Trophoblast cell (in vitro differentiated cells and primary cell): ENCODE results near the gene ACVR1B.

ENCODE experiments used
- DNase-seq, 2 donors: peaks; one replicate each; pipeline ENCODE4 v3.0.0-alpha.2; 2016
- H2AFZ ChIP-seq: 2 replicates; pipeline ENCODE4 v1.6.1; 2013; ENCODE audit warnings: low read length, moderate library complexity, mild to moderate bottlenecking; ENCODE audit not compliant: insufficient read depth, poor library complexity
- H2AK5ac ChIP-seq: 2 replicates; pipeline ENCODE4 v1.6.1; 2013; ENCODE audit warnings: mild to moderate bottlenecking, low read length
- H2BK120ac ChIP-seq: 2 replicates; pipeline ENCODE4 v1.6.1; 2013; ENCODE audit warnings: low read length, mild to moderate bottlenecking, moderate library complexity; ENCODE audit not compliant: insufficient read depth, poor library complexity
- H2BK12ac ChIP-seq: 2 replicates; pipeline ENCODE4 v1.6.1; 2013; ENCODE audit warnings: mild to moderate bottlenecking, low read length, moderate library complexity
- H2BK5ac ChIP-seq: 2 replicates; pipeline ENCODE4 v1.6.1; 2013; ENCODE audit warnings: low read length, low read depth, moderate library complexity, mild to moderate bottlenecking; ENCODE audit not compliant: poor library complexity
- H3K14ac ChIP-seq: 2 replicates; pipeline ENCODE4 v1.6.1; 2013; ENCODE audit warnings: mild to moderate bottlenecking, low read length
- H3K18ac ChIP-seq: 2 replicates; pipeline ENCODE4 v1.6.1; 2013; ENCODE audit warnings: mild to moderate bottlenecking, low read length
- H3K23ac ChIP-seq: 2 replicates; pipeline ENCODE4 v1.6.1; 2013; ENCODE audit warnings: low read length
- H3K27ac ChIP-seq: 2 replicates; pipeline ENCODE4 v1.5.1; 2013; ENCODE audit warnings: low read depth, mild to moderate bottlenecking, inconsistent platforms, low read length, moderate library complexity
- H3K27me3 ChIP-seq: 2 replicates; pipeline ENCODE4 v1.6.1; 2013; ENCODE audit warnings: inconsistent platforms, mild to moderate bottlenecking, low read length, moderate library complexity; ENCODE audit not compliant: insufficient read depth
- H3K36me3 ChIP-seq, 2 experiments: 1 replicate in 1 of 2; 2 replicates in 1 of 2; pipeline ENCODE4 v1.6.1; 2013; ENCODE audit warnings: low read length in 2 of 2, mild to moderate bottlenecking in 2 of 2, moderate library complexity in 1 of 2; ENCODE audit not compliant: insufficient read depth in 2 of 2, control insufficient read depth in 1 of 2
- H3K4ac ChIP-seq: 2 replicates; pipeline ENCODE4 v1.6.1; 2013; ENCODE audit warnings: low read depth, mild to moderate bottlenecking, low read length, moderate library complexity
- H3K4me1 ChIP-seq, 2 experiments: 1 replicate in 1 of 2; 2 replicates in 1 of 2; pipeline ENCODE4 v1.6.1; 2013; ENCODE audit warnings: low read length in 2 of 2, mild to moderate bottlenecking in 2 of 2, moderate library complexity in 1 of 2; ENCODE audit not compliant: insufficient read depth in 2 of 2, control insufficient read depth in 1 of 2
- H3K4me2 ChIP-seq: 2 replicates; pipeline ENCODE4 v1.6.1; 2013; ENCODE audit warnings: inconsistent platforms, mild to moderate bottlenecking, low read length, moderate library complexity
- H3K4me3 ChIP-seq: 2 replicates; pipeline ENCODE4 v1.5.1; 2013; ENCODE audit warnings: mild to moderate bottlenecking, low read depth, low read length, inconsistent platforms
- H3K79me1 ChIP-seq: one replicate; pipeline ENCODE4 v1.6.1; 2013; ENCODE audit warnings: low read length
- H3K79me2 ChIP-seq: 2 replicates; pipeline ENCODE4 v1.6.1; 2013; ENCODE audit warnings: low read length, mild to moderate bottlenecking; ENCODE audit not compliant: control insufficient read depth, insufficient read depth, poor library complexity
- H3K9ac ChIP-seq: 2 replicates; pipeline ENCODE4 v1.6.1; 2013; ENCODE audit warnings: mild to moderate bottlenecking, low read length
- H3K9me3 ChIP-seq: 2 replicates; pipeline ENCODE4 v1.6.1; 2013; ENCODE audit warnings: low read depth, mild to moderate bottlenecking, control low read depth, inconsistent platforms, low read length; ENCODE audit not compliant: insufficient read depth
- H4K12ac ChIP-seq: 2 replicates; pipeline ENCODE4 v1.6.1; 2013; ENCODE audit warnings: low read depth, mild to moderate bottlenecking, low read length, moderate library complexity
- H4K8ac ChIP-seq: 2 replicates; pipeline ENCODE4 v1.6.1; 2013; ENCODE audit warnings: low read depth, mild to moderate bottlenecking, low read length, moderate library complexity
- H4K91ac ChIP-seq: one replicate; pipeline ENCODE4 v1.6.1; 2013; ENCODE audit warnings: low read depth, mild to moderate bottlenecking, low read length, moderate library complexity
- WGBS: extraction: QIAGEN DNeasy Blood & Tissue Kit; methylation state at CpG from one replicate; pipeline ENCODE4 v1.1.7; 2013; ENCODE audit warnings: missing lambda C conversion rate; ENCODE audit not compliant: insufficient read length, insufficient coverage; ENCODE audit errors: extremely low coverage; 5-methylcytosine and 5-hydroxymethylcytosine counted together

ACVR1B gene

DNA sequence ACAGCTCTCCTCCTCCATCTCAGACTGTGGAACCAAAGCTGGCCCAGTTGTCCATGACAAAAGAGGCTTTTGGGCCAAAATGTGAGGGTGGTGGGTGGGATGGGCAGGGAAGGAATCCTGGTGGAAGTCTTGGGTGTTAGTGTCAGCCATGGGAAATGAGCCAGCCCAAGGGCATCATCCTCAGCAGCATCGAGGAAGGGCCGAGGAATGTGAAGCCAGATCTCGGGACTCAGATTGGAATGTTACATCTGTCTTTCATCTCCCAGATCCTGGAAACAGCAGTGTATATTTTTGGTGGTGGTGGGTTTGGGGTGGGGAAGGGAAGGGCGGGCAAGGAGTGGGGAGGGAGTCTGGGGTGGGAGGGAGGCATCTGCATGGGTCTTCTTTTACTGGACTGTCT is 43.5 kb downstream of the ACVR1B start:
- Histone ChIP-seq H3K4me1 (peaks cover 7 to 10% of the 10 kb centered on the region in 2 experiments), H2BK120ac (no peak overlapping the region), H4K8ac (no peak overlapping the region), H2AK5ac (no peak overlapping the region), H3K18ac (no peak overlapping the region), H3K79me2 (no peaks in the 10 kb centered on the region), H2BK5ac (no peak overlapping the region), H3K4ac (no peak overlapping the region), H3K23ac (no peak overlapping the region), H3K79me1 (no peaks in the 10 kb centered on the region), H3K9me3 (no peaks in the 10 kb centered on the region), H4K12ac (no peak overlapping the region), H3K27ac (no peak overlapping the region), H3K4me3 (no peak overlapping the region), H2AFZ (no peak overlapping the region), H3K36me3 (peaks cover 5 to 17% of the 10 kb centered on the region in 2 experiments), H2BK12ac (no peak overlapping the region), H3K27me3 (no peaks in the 10 kb centered on the region), H4K91ac (no peak overlapping the region), H3K9ac (no peak overlapping the region), H3K4me2 (no peak overlapping the region), H3K14ac (no peak overlapping the region)
- WGBS = no CpG with 5 or more reads among the region's 4 CpGs
- DNase-seq = no peak

DNA sequence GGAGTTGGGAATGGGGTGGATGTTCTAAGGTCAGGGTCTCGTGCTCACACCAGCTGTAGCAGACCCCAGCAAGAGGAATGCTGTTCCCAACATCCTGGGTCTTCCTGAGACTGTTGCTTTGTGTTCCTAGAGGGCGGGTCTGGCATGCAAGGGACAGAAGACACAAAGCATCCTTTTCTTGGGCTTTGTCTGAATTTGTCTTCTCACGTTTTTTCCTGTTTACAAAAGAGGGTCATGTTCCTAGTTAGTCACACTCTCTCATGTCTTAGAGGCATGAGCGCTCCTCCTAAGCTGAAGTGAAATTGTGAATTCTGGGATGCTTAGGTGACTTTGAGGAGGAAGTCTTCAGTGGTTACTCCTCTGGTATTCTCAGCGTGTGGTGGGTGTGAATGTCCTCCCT is 45.6 kb downstream of the ACVR1B start:
- H3K4ac ChIP-seq = no peak overlapping the region
- no peak overlapping the region for H2BK5ac ChIP-seq
- no peak overlapping the region for H3K18ac ChIP-seq
- WGBS = no CpG with 5 or more reads among the region's 5 CpGs
- no peak overlapping the region for H2AK5ac ChIP-seq
- peaks cover 7 to 10% of the 10 kb centered on the region in 2 experiments for H3K4me1 ChIP-seq
- no peaks in the 10 kb centered on the region for H3K27me3 ChIP-seq
- no peak overlapping the region for H4K91ac ChIP-seq
- no peak overlapping the region for H4K12ac ChIP-seq
- no peak overlapping the region for H3K4me3 ChIP-seq
- no peak overlapping the region for H3K23ac ChIP-seq
- H2AFZ ChIP-seq = no peak overlapping the region
- H2BK120ac ChIP-seq = no peak overlapping the region
- H2BK12ac ChIP-seq = no peak overlapping the region
- no peak overlapping the region for H3K9ac ChIP-seq
- H4K8ac ChIP-seq = no peak overlapping the region
- no peaks in the 10 kb centered on the region for H3K9me3 ChIP-seq
- H3K79me2 ChIP-seq = no peaks in the 10 kb centered on the region
- H3K14ac ChIP-seq = no peak overlapping the region
- no peak overlapping the region for H3K4me2 ChIP-seq
- no peaks in the 10 kb centered on the region for H3K79me1 ChIP-seq
- H3K36me3 ChIP-seq = peaks cover 5 to 13% of the 10 kb centered on the region in 2 experiments
- H3K27ac ChIP-seq = no peak overlapping the region
- no peak for DNase-seq

DNA sequence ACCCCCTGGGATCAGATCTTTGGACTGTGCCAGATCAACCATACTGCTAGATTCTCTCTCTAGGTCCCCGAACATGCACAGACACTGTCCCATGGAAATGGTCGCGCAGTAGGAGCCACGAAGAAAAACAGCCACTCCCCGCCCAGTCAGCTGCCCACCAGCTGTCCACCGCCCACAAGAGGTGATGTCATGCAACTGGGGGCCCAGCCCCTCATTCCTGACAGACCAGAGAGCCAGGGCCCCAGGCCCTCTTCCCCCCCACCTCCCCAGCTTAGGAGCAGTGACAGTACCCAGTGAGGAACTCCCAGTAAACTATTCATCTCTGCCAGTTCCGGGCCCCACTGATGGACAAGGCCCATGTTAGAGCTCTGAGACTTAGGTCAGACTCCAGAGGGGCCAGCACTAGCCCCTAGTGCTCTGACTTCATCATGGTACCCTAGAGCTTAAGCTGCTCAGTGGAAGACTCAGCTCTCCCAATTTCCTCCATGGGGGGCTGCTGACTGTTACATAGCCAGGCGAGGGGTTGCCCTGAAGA is 51.6 kb downstream of the ACVR1B start:
- Histone ChIP-seq H4K91ac (no peak overlapping the region), H3K14ac (no peak overlapping the region), H3K79me2 (peaks cover 2% of the 10 kb centered on the region), H4K8ac (no peak overlapping the region), H3K79me1 (peaks cover 2% of the 10 kb centered on the region), H3K27me3 (peaks cover 18% of the 10 kb centered on the region), H3K4me2 (no peak overlapping the region), H3K23ac (no peak overlapping the region), H2BK5ac (no peak overlapping the region), H4K12ac (no peak overlapping the region), H3K9ac (no peak overlapping the region), H3K4me1 (peaks cover 7 to 12% of the 10 kb centered on the region in 2 experiments), H3K27ac (no peak overlapping the region), H3K9me3 (peaks cover 7% of the 10 kb centered on the region), H3K4ac (no peak overlapping the region), H2BK12ac (no peak overlapping the region), H2BK120ac (no peak overlapping the region), H3K18ac (no peak overlapping the region), H2AK5ac (no peak overlapping the region), H3K36me3 (peaks cover 0 to 3% of the 10 kb centered on the region in 2 experiments), H2AFZ (no peak overlapping the region), H3K4me3 (no peak overlapping the region)
- no peak for DNase-seq
- no CpG with 5 or more reads among the region's 8 CpGs for WGBS

DNA sequence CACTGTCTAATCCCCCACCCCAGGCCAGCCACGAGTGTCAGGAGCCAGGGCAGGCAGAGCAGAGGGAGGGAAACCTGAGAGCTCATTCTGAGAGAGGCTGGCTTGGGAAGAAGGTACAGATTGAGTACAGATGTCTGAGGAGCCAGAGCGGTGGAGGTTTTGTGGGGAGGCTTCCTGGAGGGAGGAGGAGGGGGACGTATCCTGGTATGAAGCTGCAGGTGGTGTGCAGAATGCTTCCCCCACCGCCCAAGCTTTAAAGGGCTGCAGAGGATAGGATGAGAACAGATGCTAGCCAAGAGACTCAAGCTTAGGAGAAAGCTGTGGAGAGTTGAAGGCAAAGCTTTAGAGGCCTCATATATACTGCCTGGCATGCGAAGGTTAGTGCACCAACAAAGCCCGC is 52.1 kb downstream of the ACVR1B start:
- Histone ChIP-seq H3K18ac (no peak overlapping the region), H3K4ac (no peak overlapping the region), H3K79me1 (peaks cover 2% of the 10 kb centered on the region), H3K4me2 (no peak overlapping the region), H3K9ac (no peak overlapping the region), H2BK12ac (no peak overlapping the region), H2BK120ac (no peak overlapping the region), H3K9me3 (peaks cover 7% of the 10 kb centered on the region), H2AFZ (no peak overlapping the region), H4K12ac (no peak overlapping the region), H2BK5ac (no peak overlapping the region), H4K91ac (no peak overlapping the region), H3K27ac (no peak overlapping the region), H4K8ac (no peak overlapping the region), H3K4me3 (no peak overlapping the region), H3K27me3 (peaks cover 19% of the 10 kb centered on the region), H2AK5ac (no peak overlapping the region), H3K23ac (no peak overlapping the region), H3K4me1 (peaks cover 7 to 12% of the 10 kb centered on the region in 2 experiments), H3K14ac (no peak overlapping the region), H3K79me2 (peaks cover 2% of the 10 kb centered on the region), H3K36me3 (peaks cover 0 to 3% of the 10 kb centered on the region in 2 experiments)
- DNase-seq = no peak
- no CpG with 5 or more reads among the region's 6 CpGs for WGBS
